KBM-7 (cell line): ENCODE measurements around the gene PSME1.
A peak's percentile ranks its signal among the peaks of the same experiment; 100 is the strongest.
"Not testable (repeated sequence)": the region's sequence is repeated elsewhere in the genome, so short reads cannot be mapped to it uniquely, and the experiment has no call there.

ENCODE experiments used
- DNase-seq: peaks from one replicate; pipeline ENCODE4 v3.0.0-alpha.2; 2015
- in situ Hi-C: fragments of 300-500 bp; cut with MboI; formaldehyde crosslinking; loops from 2 replicates; pipeline ENCODE4 v1.14.3; 2020; ENCODE audit warnings: low sequenced_read_pairs, low pct_unique_long_range_greater_than_20kb, mixed read lengths

Gene PSME1

DNA sequence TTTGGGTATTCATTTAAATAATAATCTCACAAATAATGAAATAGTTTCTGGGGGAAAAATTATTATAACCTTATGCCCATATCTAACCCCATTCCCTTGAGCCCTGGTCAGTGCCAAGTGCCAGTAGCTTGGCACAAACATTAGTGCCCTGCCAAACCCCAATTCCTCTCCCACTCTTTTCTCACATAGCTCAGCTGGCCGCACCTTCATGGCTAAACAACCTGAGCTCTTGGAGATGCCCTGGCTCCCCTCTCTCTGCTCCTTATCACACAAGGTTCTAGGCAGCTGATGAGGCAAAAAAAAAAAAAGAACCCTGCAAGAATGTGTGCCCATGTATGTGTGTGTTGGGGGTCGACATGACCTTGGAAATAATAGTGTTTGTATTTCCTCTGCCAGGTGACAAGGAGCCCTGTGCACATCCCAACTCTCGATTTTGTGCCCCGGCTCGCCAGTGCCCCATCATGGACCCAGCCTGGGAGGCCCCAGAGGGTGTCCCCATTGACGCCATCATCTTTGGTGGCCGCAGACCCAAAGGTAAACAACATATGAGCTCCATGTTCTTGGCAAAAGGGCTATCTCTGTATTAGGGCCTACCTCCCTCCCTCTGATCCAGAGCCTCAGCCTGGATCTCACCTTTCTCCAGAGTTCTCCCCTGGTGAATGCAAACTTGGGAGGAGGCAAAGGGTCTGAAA is 33.5 kb upstream of the PSME1 start:
- no peak for DNase-seq
- in situ Hi-C loops, result no loop called here

- in situ Hi-C loops, result no loop called here
- DNase-seq, result no peak
These were observed 32.5 kb upstream of the PSME1 start for GRCh38 chr14:24103451-24103850.

DNA sequence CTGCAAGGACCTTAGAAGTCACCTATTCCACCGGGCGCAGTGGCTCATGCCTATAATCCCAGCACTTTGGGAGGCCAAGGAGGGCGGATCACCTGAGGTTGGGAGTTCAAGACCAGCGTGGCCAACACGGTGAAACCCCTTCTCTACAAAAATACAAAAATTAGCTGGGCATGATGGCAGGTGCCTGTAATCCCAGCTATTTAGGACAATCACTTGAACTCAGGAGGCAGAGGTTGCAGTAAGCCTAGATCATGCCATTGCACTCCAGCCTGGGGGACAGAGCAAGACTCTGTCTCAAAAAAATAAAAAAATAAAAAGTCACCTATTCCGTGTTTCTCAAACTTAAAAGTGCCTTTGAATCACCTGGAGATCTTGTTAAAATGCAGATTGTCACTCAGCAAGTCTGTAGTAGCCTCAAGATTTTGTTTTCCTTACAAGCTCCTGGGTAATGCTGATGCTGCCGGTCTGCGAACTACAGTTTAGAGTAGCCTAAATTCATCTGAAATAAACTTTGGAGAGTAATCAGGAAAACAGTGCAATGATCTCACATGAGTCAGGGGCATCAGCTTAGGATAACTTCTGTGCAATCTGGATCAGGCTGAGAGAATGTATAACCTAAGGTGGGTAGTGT is 30.3 kb upstream of the PSME1 start:
- DNase-seq, in situ Hi-C loops: not testable (repeated sequence)

DNA sequence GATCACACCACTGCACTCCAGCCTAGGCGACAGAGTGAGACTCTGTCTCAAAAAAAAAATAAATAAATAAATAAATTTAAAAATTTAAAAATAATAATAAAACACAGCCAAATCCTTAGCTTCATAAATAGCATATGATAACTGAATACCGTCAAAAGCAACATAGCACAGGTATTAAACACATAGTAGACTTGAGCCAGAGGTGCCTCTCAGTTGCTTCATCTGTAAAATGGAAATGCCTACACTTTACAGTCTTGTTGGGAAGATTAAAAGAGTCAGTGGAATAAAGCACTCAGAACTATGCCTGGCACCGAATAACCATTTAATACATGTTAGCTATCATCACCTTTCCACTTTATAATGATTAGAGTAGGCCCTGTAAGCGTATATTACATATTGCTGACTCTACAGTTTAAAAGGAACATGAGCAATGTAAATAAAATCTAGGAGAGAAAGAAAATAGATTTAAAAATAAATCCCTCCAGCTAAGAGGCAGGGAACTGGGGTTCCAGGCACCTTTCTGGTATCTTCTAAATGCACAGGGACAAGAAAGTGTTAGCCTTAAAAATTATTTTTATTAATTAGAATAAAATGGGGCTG is 29.2 kb upstream of the PSME1 start:
- in situ Hi-C loops, result no loop called here

GRCh38 chr14:24108336-24108874 is 27.6 kb upstream of the PSME1 start:
- in situ Hi-C loops, result no loop called here
- no peak for DNase-seq

More for the DNA sequence above, 29.2 kb upstream of the PSME1 start:
- DNase-seq, result no peak

GRCh38 chr14:24110060-24110459 is 25.9 kb upstream of the PSME1 start:
- in situ Hi-C loops, result no loop called here
- DNase-seq, result no peak

GRCh38 chr14:24110523-24110922 is 25.5 kb upstream of the PSME1 start:
- no peak for DNase-seq
- in situ Hi-C loops, result no loop called here

DNA sequence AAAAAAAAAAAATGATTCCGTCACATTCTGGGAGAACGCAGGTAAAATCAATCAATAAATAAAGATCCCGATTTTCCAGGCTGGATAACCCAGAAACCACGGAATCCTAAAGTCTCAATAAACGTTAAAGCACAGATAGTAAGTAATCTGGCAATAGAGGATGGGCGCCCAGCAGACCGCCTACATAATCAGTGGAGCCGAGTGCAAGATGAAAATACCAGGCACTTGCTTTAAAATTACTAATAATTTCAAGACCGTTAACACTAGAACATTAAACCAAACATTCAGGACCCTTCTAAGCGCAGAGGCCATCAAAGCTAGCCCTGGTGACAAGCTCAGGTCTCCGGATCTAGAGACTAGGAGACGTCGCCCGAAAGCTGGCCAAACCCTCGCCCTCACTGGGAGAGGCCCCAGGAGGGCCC is 22.6 kb upstream of the PSME1 start:
- in situ Hi-C loops, result no loop called here
- DNase-seq, result no peak

DNA sequence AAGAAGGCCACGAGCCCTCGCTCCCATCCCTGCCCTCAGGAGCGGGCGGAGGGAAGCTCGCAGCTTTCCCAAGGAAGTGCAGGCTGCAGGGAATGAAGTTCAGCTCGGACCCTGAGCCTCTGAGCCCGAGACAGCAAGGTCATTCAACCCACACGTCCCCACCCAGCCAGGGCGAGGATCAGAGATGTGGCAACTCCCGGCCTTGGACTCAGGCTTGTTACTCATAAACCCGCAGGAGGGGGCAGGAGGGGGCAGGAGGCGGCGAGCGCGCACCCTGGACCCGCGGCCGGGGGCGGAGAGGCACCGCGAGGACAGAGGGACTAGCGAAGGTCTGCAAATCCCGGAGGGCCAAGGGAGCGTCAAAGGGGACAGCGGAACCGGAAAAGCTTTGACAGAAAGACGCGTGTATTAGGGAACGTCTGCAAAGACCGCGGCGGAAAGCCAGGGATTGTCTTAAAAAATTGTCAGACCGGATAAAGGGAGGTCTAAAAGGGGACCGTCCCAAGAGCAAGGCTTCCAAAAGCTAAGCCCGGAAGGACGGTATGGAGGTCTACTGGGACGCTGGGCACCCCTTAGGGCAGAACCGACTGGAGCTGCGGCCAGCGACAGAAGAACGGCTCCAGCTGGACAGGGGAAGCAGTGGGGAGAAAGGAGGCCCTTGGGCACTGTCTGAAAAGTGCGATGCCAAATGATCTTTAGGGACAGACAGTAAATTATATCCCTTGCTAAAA is 22.0 kb upstream of the PSME1 start:
- in situ Hi-C loops, result no loop called here
- DNase-seq, result peak; percentile 95

DNA sequence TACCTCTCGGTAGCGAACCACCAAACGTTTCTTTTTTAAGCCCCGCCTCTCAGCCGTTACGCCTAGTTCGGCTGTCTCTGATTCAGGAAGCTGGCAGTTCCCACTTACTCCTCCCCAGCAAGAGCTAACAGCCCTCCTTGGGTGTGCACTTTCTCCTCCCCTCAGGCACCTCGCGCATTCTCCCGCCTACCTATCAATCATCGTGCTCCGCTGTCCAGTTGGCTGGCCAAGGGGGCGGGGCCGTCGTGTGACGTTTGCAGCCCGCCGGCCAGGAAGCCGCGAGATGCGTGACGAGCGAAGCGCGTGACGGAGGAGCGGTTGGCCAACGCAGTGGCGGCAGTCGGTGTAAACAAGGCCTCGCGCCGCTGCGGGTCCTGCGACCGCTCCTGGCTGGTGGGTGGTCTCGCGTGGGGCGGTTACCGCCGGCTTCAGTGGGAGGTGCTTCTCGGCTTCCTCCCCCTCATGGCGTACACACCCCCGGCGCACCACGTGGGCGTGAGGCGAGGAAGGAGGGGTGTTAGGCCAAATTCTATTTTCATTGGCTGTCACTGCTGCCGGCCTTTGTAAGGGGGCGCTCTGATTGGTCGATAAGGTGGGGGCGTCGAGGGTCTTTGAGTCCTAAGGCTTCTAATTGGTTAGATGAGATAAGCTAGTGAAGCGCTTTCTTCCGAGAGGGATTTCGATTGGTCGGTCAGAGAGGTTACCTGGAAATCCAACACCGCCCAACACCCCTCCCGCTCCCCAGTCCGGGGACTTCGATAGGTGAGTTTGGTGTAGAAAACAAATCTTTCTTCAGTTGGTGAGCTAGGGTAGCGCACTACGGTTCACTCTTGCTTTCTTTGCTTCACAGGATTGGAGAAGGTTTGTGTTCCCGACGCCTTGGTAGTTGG is 21.2 kb upstream of the PSME1 start, which contains the start of the genes DCAF11 and NRL:
TSS of gene DCAF11 (plus strand) at position 246 of the 890 bp plus-strand sequence. CDS start 818 bp downstream, outside the sequence.
TSS of gene NRL (minus strand) at position 418 of the 890 bp plus-strand sequence. CDS start 32,101 bp downstream, outside the sequence.
- DNase-seq, result peak; percentile 100
- in situ Hi-C loops, result no loop called here

- in situ Hi-C loops, result no loop called here
- no peak for DNase-seq
These were observed 20.4 kb upstream of the PSME1 start for GRCh38 chr14:24115422-24116127.

DNA sequence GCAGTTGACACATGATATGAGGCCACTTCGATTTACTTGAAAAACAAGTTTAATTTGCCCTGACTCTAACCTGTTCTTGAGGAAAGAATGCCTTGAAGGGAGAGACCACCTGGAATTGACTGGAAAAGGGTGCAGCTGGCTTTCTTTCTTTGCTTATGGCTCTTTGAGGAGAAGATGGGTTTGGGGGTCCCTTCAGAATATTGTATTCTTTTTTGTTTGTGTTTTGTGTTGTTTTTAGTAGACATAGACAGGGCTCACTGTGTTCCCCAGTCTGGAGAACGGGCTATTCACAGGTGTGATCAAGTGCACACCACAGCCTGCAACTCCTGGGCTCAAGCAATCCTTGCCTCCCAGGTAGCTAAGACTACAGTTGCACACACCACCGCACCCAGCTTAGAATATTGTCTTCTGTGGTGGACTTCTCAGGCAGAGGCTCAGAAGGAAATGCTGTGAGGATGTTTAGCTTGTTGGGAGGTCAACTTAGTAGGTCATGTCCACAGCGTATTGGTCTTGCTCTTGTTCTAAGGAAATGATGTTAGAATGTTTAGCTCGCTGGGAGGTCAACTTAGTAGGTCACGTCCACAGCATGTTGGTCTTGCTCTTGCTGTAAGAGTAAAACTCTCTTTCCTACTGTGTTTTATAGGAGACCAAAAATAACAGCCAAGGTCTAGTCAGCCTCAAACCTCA is 19.7 kb upstream of the PSME1 start:
- DNase-seq, result no peak
- in situ Hi-C loops, result no loop called here

DNA sequence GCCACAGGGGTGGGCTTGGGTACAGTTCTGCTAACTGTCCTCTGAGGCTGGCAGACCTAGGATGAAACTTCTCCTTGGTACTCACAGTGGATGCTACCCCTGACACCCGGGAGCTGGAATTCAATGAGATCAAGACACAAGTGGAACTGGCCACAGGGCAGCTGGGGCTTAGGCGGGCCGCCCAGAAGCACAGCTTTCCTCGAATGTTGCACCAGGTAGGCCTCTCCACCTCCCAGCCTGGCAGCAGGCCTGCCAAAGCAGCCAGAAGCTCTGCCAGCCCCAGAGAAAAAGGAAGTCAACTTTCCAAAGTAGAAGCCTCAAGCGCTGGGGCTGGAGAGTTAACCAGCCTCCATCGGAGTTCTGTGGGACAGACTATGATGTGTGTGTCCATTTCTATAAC is 18.8 kb upstream of the PSME1 start:
- no peak for DNase-seq
- in situ Hi-C loops, result no loop called here

DNA sequence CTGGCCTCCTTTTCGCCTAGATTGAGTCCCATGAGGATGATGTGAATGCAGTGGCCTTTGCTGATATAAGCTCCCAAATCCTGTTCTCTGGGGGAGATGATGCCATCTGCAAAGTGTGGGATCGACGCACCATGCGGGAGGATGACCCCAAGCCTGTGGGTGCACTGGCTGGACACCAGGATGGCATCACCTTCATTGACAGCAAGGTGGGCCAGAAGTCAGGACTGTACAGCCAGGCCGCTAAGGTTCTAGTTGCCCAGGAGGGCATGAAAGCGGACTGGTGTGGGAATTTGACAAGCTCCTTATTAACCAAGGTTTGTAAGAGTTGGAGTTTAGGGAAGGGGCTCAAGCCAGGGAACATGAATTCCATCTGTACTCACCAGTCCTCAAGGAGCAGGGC is 16.3 kb upstream of the PSME1 start:
- no peak for DNase-seq
- in situ Hi-C loops, result no loop called here

DNA sequence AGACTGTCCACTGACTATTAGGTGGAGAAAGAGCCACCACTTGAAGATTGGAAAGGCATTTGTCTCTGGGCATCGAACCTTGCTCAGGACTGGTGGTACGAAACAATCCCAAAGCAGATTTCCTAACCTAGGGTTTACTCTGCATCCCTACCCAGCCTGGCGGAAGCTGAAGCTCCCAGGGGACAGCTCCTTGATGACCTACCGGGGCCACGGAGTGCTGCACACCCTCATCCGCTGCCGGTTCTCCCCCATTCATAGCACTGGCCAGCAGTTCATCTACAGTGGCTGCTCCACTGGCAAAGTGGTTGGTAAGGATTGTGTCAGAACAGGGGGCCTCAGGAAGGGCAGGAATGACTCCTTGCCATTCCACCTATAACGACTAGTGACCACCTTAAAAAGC is 14.8 kb upstream of the PSME1 start:
- DNase-seq, result no peak
- in situ Hi-C loops, result no loop called here

DNA sequence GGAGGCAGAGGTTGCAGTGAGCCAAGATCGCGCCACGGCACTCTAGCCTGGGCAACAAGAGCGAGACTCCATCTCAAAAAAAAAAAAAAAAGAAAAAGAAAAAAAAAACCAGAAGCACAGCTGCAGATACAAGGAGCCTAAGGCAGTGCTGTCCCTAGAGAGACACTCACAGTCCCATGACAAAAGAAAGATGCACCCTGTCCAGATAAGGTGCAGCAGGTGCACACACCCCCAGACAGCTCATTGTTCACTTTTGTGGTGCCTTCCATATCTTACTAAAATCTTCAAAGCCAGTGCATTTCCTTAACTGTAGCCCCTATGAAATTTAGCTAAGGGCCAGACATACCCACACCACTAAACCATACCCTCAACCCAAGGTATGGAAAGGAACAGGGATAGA is 13.6 kb upstream of the PSME1 start:
- in situ Hi-C loops, result no loop called here
- DNase-seq, result no peak

DNA sequence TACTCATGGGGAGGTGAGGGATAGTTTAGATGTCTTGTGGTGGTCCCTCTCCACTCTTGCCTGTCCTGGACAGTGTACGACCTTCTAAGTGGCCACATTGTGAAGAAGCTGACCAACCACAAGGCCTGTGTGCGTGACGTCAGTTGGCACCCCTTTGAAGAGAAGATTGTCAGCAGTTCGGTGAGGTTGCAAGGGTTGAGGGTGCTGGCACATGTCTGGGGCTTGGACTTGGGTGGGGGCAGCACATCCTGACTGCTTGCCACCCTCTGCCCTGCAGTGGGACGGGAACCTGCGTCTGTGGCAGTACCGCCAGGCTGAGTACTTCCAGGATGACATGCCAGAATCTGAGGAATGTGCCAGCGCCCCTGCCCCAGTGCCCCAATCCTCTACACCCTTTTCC is 13.1 kb upstream of the PSME1 start:
- in situ Hi-C loops, result no loop called here
- DNase-seq, result no peak
